ENCODE data around the gene SMAP1.

Gene SMAP1

GRCh38 chr6:70903665-70904452 lies 236.2 kb downstream of the SMAP1 start:
- DNase-seq, result no peak

GRCh38 chr6:70905742-70906141 lies 238.1 kb downstream of the SMAP1 start:
- no peak for DNase-seq
